Measurements from ENCODE around the gene LMBR1.

GRCh38 chr7:156840134-156840533 is 52.8 kb downstream of the LMBR1 start:
- no peak for TF ChIP-seq CTCF (IDR thresholded peaks at IDR 0.05; ENCODE audit: low read depth, low read length, missing input control)
- no peak for TF ChIP-seq YY1 (IDR thresholded peaks at IDR 0.05)
- TF ChIP-seq TAF1 (conservative IDR thresholded peaks at IDR 0.05): no peak
- TF ChIP-seq SP1 (IDR thresholded peaks at IDR 0.05): no peak
